ENCODE results near the gene SH3PXD2A. TPM values are rescaled to one million over a fixed set of nuclear protein-coding genes. Genes with fewer than 3 reads are reported as not detected.

Gene SH3PXD2A
- total and polyA plus RNA-seq, 10 of the 15 experiments (the other 5 are each of a cell fraction or from before 2014, with no cell fraction given), result 0.63 to 14.0 (median 4.4) TPM

- Histone ChIP-seq H3K79me2 (ENCODE audit: control insufficient read depth, insufficient read depth, low read length) (no peaks in the 10 kb centered on the region), H4K20me1 (ENCODE audit: control insufficient read depth, insufficient read depth) (no peaks in the 10 kb centered on the region), H3K36me3 (ENCODE audit: control insufficient read depth in 2 of 2, insufficient read depth in 2 of 2, low read length in 1 of 2) (no peaks in the 10 kb centered on the region), H3K9me3 (replicated peaks; ENCODE audit: control insufficient read depth, insufficient read depth, low read length) (no peaks in the 10 kb centered on the region), H3K27me3 (replicated peaks in 1 of 2; ENCODE audit: control insufficient read depth in 2 of 2, insufficient read depth in 2 of 2, low read length in 1 of 2) (no peaks in the 10 kb centered on the region; a peak in 1 of 4 replicates), H3K4me1 (ENCODE audit: control insufficient read depth, insufficient read depth, low read length) (peaks cover 20% of the 10 kb centered on the region), H2AFZ (ENCODE audit: control insufficient read depth, low read depth, low read length) (no peak overlapping the region), H3K27ac (ENCODE audit: control insufficient read depth, insufficient read depth) (no peak overlapping the region), H3K4me3 (no peak overlapping the region), H3K4me2 (ENCODE audit: control insufficient read depth, insufficient read depth) (no peak overlapping the region), H3K9ac (ENCODE audit: control insufficient read depth, insufficient read depth, low read length) (no peak overlapping the region)
- POLR2A ChIA-PET, result interaction anchor here (0.7 kb wide), 1 partner anchor 15 kb away, joined by 3 read pairs; no protein-coding TSS in a partner anchor
- CTCF ChIA-PET, result interaction anchor here (1.0 kb wide), 1 partner anchor 82 kb away, joined by 3 read pairs; no protein-coding TSS in a partner anchor
- ATAC-seq, result no peak
- 51% methylated on average over 8 of the region's 8 CpGs for WGBS (ENCODE audit: insufficient coverage, insufficient replicate concordance, low lambda C conversion rate, missing lambda C conversion rate)
- FAIRE-seq, result no peak
- SMC1A ChIA-PET (ENCODE audit: uncharacterized antibody, unreplicated experiment), result interaction anchor here (1.1 kb wide), 1 partner anchor 10 kb away, joined by 3 read pairs; no protein-coding TSS in a partner anchor
- intact Hi-C loops (cut with micrococcal nuclease; ENCODE audit: unreplicated experiment), result no loop called here
- in situ Hi-C loops (cut with MboI), result no loop called here
- no TSS peak for BruUV-seq (replicated peaks)
- RAD21 ChIA-PET (ENCODE audit: unreplicated experiment), result no interaction called here
- DNase-seq (ENCODE audit: low read depth, low spot score), result no peak
- TF ChIP-seq ZBTB40 (IDR thresholded peaks at IDR 0.05; ENCODE audit: borderline replicate concordance), result no peak
- no peak for TF ChIP-seq CBX3 (IDR thresholded peaks at IDR 0.05; ENCODE audit: borderline replicate concordance, low read depth)
- no peak for TF ChIP-seq IKZF2 (IDR thresholded peaks at IDR 0.05)
- no peak for TF ChIP-seq HSF1 (IDR thresholded peaks at IDR 0.05; ENCODE audit: low read depth, low read length)
- TF ChIP-seq PML (IDR thresholded peaks at IDR 0.05; ENCODE audit: low read length), result no peak
- no peak for TF ChIP-seq ATF2 (IDR thresholded peaks at IDR 0.05; ENCODE audit: low read length)
- TF ChIP-seq ZNF24 (IDR thresholded peaks at IDR 0.05), result no peak
- no peak for TF ChIP-seq SRF (IDR thresholded peaks at IDR 0.05; ENCODE audit: low read depth in 2 of 2, low read length in 2 of 2)
- no peak for TF ChIP-seq BCL11A (IDR thresholded peaks at IDR 0.05; ENCODE audit: low read depth, low read length)
- TF ChIP-seq NBN (IDR thresholded peaks at IDR 0.05), result no peak
- TF ChIP-seq SREBF2 (IDR thresholded peaks at IDR 0.05; ENCODE audit: low read length), result no peak
- no peak for TF ChIP-seq NR2C1 (IDR thresholded peaks at IDR 0.05)
- no peak for TF ChIP-seq ASH2L (IDR thresholded peaks at IDR 0.05; ENCODE audit: borderline replicate concordance, low read depth)
- TF ChIP-seq SUPT20H (IDR thresholded peaks at IDR 0.05; ENCODE audit: borderline replicate concordance, control insufficient read depth, low read depth, low read length), result no peak
These were observed 88.4 kb downstream of the SH3PXD2A start for GRCh38 chr10:103766751-103767505.

Data from GM12878 (cell line).